K562 (cell line): ENCODE data around the gene TMSB10. TPM values are rescaled to one million over a fixed set of nuclear protein-coding genes. Genes with fewer than 3 reads are reported as not detected.

Experiments used
- BRF1 ChIP-seq: IDR thresholded peaks from 3 replicates; pipeline ENCODE4 v1.6.1; 2011; ENCODE audit warnings: borderline replicate concordance, mild to moderate bottlenecking; ENCODE audit not compliant: insufficient read length; ENCODE audit errors: extremely low read depth
- CBFA2T3 ChIP-seq: fragments of 450-650 bp; IDR thresholded peaks from 2 replicates; pipeline ENCODE4 v1.6.1; 2017
- CEBPB ChIP-seq: fragments of 450-650 bp; IDR thresholded peaks from 2 replicates; pipeline ENCODE4 v1.6.1; 2016; ENCODE audit warnings: missing genetic modification characterization, missing compliant biosample characterization
- FOXM1 ChIP-seq, 2 experiments: fragments of 450-650 bp in 1 of 2; sonication (generic) in 1 of 2; formaldehyde crosslinking in 1 of 2; IDR thresholded peaks; 2 replicates each; pipeline versions ENCODE4 v1.6.1 to v1.9.0; 2017 to 2022; ENCODE audit warnings: low read depth in 2 of 2, mild to moderate bottlenecking in 2 of 2, missing genetic modification reagents in 1 of 2, moderate library complexity in 1 of 2
- MCM7 ChIP-seq, 2 experiments: fragments of 450-650 bp; IDR thresholded peaks; 2 replicates each; pipeline ENCODE4 v1.6.1; 2016 to 2018
- NR3C1 ChIP-seq: sonication (generic); formaldehyde crosslinking; IDR thresholded peaks from 2 replicates; pipeline ENCODE4 v1.8.1; 2022; ENCODE audit warnings: missing genetic modification reagents
- POLR2AphosphoS2 ChIP-seq: IDR thresholded peaks from 2 replicates; pipeline ENCODE4 v1.6.1; 2012; ENCODE audit warnings: low read length, improper control_type of control experiment
- SAFB ChIP-seq: fragments of 200-400 bp; formaldehyde crosslinking; IDR thresholded peaks from 2 replicates; pipeline ENCODE4 v1.6.1; 2017; ENCODE audit warnings: low read depth, low read length, borderline replicate concordance
- ZNF224 ChIP-seq: sonication (generic); formaldehyde crosslinking; IDR thresholded peaks from 2 replicates; pipeline ENCODE4 v1.8.0; 2022; ENCODE audit warnings: mild to moderate bottlenecking, missing genetic modification reagents
- polyA plus RNA-seq, 8 experiments: library from polyadenylated mRNA; depleted of rRNA in 4 of 8; stranded (reverse) in 5 of 8; unstranded in 3 of 8; fragments of >200 nt; fragmentation: Nextera tagmentation in 2 of 8; fragmentation: Illumina TruSeq in 1 of 8; extraction: Ambion mirVana in 2 of 8; extraction: Trizol in 1 of 8; gene quantifications; 2 replicates each; pipeline versions ENCODE4 v1.2.1 to v1.2.3, GENCODE V29; 2011 to 2014; ENCODE audit warnings: inconsistent platforms in 1 of 8, missing spikeins in 1 of 8
- total RNA-seq, 7 experiments: library from RNA; depleted of rRNA in 6 of 7; stranded (reverse); fragments of >200 nt in 6 of 7; fragmentation: Illumina TruSeq in 2 of 7; extraction: Trizol in 2 of 7; gene quantifications; 2 replicates each; pipeline versions ENCODE4 v1.2.1 to v1.2.3, GENCODE V29; 2011 to 2021; ENCODE audit warnings: low replicate concordance in 1 of 7
- TF ChIP-seq, protein P1 (sequence below): fragments of 200-600 bp; sonication (generic); IDR thresholded peaks from one replicate; pipeline ENCODE4 v1.6.1; 2012; ENCODE audit warnings: mild to moderate bottlenecking, low read depth, low read length, inconsistent platforms
- TF ChIP-seq, protein P2 (sequence below): fragments of 250-450 bp; sonication (Bioruptor Pico); IDR thresholded peaks from 2 replicates; pipeline ENCODE4 v1.4.0; 2020

The TMSB10 gene
- total and polyA plus RNA-seq, 9 of the 15 experiments (the other 6 are each of a cell fraction or from before 2014, with no cell fraction given) = 382 to 2,226 (median 959) TPM

DNA sequence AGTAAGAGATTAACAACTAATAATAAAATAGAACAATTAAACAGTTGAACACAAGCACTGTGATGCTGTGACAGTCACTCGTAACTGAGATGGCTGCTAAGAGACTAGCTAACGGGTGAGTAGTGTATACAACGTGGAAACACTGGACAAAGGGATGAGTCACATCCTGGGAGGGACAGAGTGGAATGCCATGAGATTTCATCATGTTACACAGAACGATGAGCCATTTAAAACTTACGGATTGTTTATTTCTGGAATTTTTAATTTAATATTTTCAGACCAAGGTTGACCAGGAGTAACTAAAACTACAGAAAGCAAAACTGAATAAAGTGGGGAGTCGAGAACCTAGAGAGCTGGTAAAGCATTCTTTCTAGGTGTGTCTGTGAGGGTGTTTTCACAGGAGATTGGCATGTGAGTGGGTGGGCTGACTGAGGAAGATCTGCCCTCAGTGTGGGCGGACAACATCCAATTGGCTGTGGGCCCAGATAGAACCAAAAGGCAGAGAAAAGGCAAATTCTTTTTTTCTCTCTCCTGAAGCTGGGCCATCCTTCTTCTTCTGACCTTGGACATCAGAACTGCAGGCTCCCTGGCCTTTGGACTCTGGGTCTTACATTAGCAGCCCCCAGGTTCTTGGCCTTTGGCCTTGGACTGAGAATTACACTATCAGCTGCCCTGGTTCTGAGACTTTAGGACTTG, 14.6 kb downstream of the TMSB10 start (continued):
- TF ChIP-seq, protein P1, sequence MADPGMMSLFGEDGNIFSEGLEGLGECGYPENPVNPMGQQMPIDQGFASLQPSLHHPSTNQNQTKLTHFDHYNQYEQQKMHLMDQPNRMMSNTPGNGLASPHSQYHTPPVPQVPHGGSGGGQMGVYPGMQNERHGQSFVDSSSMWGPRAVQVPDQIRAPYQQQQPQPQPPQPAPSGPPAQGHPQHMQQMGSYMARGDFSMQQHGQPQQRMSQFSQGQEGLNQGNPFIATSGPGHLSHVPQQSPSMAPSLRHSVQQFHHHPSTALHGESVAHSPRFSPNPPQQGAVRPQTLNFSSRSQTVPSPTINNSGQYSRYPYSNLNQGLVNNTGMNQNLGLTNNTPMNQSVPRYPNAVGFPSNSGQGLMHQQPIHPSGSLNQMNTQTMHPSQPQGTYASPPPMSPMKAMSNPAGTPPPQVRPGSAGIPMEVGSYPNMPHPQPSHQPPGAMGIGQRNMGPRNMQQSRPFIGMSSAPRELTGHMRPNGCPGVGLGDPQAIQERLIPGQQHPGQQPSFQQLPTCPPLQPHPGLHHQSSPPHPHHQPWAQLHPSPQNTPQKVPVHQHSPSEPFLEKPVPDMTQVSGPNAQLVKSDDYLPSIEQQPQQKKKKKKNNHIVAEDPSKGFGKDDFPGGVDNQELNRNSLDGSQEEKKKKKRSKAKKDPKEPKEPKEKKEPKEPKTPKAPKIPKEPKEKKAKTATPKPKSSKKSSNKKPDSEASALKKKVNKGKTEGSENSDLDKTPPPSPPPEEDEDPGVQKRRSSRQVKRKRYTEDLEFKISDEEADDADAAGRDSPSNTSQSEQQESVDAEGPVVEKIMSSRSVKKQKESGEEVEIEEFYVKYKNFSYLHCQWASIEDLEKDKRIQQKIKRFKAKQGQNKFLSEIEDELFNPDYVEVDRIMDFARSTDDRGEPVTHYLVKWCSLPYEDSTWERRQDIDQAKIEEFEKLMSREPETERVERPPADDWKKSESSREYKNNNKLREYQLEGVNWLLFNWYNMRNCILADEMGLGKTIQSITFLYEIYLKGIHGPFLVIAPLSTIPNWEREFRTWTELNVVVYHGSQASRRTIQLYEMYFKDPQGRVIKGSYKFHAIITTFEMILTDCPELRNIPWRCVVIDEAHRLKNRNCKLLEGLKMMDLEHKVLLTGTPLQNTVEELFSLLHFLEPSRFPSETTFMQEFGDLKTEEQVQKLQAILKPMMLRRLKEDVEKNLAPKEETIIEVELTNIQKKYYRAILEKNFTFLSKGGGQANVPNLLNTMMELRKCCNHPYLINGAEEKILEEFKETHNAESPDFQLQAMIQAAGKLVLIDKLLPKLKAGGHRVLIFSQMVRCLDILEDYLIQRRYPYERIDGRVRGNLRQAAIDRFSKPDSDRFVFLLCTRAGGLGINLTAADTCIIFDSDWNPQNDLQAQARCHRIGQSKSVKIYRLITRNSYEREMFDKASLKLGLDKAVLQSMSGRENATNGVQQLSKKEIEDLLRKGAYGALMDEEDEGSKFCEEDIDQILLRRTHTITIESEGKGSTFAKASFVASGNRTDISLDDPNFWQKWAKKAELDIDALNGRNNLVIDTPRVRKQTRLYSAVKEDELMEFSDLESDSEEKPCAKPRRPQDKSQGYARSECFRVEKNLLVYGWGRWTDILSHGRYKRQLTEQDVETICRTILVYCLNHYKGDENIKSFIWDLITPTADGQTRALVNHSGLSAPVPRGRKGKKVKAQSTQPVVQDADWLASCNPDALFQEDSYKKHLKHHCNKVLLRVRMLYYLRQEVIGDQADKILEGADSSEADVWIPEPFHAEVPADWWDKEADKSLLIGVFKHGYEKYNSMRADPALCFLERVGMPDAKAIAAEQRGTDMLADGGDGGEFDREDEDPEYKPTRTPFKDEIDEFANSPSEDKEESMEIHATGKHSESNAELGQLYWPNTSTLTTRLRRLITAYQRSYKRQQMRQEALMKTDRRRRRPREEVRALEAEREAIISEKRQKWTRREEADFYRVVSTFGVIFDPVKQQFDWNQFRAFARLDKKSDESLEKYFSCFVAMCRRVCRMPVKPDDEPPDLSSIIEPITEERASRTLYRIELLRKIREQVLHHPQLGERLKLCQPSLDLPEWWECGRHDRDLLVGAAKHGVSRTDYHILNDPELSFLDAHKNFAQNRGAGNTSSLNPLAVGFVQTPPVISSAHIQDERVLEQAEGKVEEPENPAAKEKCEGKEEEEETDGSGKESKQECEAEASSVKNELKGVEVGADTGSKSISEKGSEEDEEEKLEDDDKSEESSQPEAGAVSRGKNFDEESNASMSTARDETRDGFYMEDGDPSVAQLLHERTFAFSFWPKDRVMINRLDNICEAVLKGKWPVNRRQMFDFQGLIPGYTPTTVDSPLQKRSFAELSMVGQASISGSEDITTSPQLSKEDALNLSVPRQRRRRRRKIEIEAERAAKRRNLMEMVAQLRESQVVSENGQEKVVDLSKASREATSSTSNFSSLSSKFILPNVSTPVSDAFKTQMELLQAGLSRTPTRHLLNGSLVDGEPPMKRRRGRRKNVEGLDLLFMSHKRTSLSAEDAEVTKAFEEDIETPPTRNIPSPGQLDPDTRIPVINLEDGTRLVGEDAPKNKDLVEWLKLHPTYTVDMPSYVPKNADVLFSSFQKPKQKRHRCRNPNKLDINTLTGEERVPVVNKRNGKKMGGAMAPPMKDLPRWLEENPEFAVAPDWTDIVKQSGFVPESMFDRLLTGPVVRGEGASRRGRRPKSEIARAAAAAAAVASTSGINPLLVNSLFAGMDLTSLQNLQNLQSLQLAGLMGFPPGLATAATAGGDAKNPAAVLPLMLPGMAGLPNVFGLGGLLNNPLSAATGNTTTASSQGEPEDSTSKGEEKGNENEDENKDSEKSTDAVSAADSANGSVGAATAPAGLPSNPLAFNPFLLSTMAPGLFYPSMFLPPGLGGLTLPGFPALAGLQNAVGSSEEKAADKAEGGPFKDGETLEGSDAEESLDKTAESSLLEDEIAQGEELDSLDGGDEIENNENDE = no peak
- TF ChIP-seq CBFA2T3 (no peak), POLR2AphosphoS2 (no peak; the same call in 1 of the 2 replicates), FOXM1 (IDR thresholded peaks at IDR 0.05; ENCODE audit: low read depth) (no peak), FOXM1 (CRISPR knock-in tag; IDR thresholded peaks at IDR 0.05; ENCODE audit: low read depth) (no peak), ZNF224 (CRISPR knock-in tag) (no peak), CEBPB (peak; percentile 82), SAFB (no peak), BRF1 (no peak), MCM7 (IDR thresholded peaks at IDR 0.05) (no peak), NR3C1 (no peak)
- TF ChIP-seq, protein P2, sequence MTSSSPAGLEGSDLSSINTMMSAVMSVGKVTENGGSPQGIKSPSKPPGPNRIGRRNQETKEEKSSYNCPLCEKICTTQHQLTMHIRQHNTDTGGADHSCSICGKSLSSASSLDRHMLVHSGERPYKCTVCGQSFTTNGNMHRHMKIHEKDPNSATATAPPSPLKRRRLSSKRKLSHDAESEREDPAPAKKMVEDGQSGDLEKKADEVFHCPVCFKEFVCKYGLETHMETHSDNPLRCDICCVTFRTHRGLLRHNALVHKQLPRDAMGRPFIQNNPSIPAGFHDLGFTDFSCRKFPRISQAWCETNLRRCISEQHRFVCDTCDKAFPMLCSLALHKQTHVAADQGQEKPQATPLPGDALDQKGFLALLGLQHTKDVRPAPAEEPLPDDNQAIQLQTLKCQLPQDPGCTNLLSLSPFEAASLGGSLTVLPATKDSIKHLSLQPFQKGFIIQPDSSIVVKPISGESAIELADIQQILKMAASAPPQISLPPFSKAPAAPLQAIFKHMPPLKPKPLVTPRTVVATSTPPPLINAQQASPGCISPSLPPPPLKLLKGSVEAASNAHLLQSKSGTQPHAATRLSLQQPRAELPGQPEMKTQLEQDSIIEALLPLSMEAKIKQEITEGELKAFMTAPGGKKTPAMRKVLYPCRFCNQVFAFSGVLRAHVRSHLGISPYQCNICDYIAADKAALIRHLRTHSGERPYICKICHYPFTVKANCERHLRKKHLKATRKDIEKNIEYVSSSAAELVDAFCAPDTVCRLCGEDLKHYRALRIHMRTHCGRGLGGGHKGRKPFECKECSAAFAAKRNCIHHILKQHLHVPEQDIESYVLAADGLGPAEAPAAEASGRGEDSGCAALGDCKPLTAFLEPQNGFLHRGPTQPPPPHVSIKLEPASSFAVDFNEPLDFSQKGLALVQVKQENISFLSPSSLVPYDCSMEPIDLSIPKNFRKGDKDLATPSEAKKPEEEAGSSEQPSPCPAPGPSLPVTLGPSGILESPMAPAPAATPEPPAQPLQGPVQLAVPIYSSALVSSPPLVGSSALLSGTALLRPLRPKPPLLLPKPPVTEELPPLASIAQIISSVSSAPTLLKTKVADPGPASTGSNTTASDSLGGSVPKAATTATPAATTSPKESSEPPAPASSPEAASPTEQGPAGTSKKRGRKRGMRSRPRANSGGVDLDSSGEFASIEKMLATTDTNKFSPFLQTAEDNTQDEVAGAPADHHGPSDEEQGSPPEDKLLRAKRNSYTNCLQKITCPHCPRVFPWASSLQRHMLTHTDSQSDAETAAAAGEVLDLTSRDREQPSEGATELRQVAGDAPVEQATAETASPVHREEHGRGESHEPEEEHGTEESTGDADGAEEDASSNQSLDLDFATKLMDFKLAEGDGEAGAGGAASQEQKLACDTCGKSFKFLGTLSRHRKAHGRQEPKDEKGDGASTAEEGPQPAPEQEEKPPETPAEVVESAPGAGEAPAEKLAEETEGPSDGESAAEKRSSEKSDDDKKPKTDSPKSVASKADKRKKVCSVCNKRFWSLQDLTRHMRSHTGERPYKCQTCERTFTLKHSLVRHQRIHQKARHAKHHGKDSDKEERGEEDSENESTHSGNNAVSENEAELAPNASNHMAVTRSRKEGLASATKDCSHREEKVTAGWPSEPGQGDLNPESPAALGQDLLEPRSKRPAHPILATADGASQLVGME (CRISPR knock-in tag) = no peak
